ENCODE results near the gene RHD. TPM values are rescaled to one million over a fixed set of nuclear protein-coding genes. Genes with fewer than 3 reads are reported as not detected.
A peak's percentile ranks its signal among the peaks of the same experiment; 100 is the strongest.
"Not testable (repeated sequence)": the region's sequence is repeated elsewhere in the genome, so short reads cannot be mapped to it uniquely, and the experiment has no call there.

RHD gene
- total and polyA plus RNA-seq, 2 experiments from 2014 or later = 0.33 TPM; not detected in 1

GRCh38 chr1:25320314-25320938, 48.1 kb downstream of the RHD start:
- H3F3A ChIP-seq (ENCODE audit: insufficient read depth); H4K20me1 ChIP-seq (ENCODE audit: insufficient read depth); H3K9me2 ChIP-seq (ENCODE audit: insufficient read depth); H3K36me3 ChIP-seq (ENCODE audit: low read depth); in situ Hi-C loops (cut with MboI); H2AFZ ChIP-seq; H3K9me3 ChIP-seq (ENCODE audit: low read depth); H3K27me3 ChIP-seq (replicated peaks; ENCODE audit: insufficient read depth): not testable (repeated sequence)
- peak overlapping the region; percentile 47 for H3K4me3 ChIP-seq
- 9 to 23% methylated on average over 8 of the region's 9 CpGs for WGBS, 2 experiments (ENCODE audit: low coverage in 1 of 2, low lambda C conversion rate in 2 of 2, missing lambda C conversion rate in 2 of 2)
- H3K79me2 ChIP-seq (ENCODE audit: insufficient read depth) = peaks cover 29% of the 10 kb centered on the region
- peak; percentile 89 for DNase-seq
- H3K4me1 ChIP-seq (ENCODE audit: insufficient read depth) = peaks cover 12% of the 10 kb centered on the region
- H3K4me2 ChIP-seq (ENCODE audit: unreplicated experiment) = peak overlapping the region; percentile 79
- H3K9ac ChIP-seq = peak overlapping the region; percentile 73
- H3K27ac ChIP-seq = peak overlapping the region; percentile 96

GRCh38 chr1:25322127-25322526, 49.8 kb downstream of the RHD start:
- H3F3A ChIP-seq (ENCODE audit: insufficient read depth); H3K27me3 ChIP-seq (replicated peaks; ENCODE audit: insufficient read depth); H3K9ac ChIP-seq; H3K27ac ChIP-seq; H4K20me1 ChIP-seq (ENCODE audit: insufficient read depth); H3K4me2 ChIP-seq (ENCODE audit: unreplicated experiment); H3K36me3 ChIP-seq (ENCODE audit: low read depth); H3K4me3 ChIP-seq; in situ Hi-C loops (cut with MboI); H2AFZ ChIP-seq; DNase-seq; H3K9me3 ChIP-seq (ENCODE audit: low read depth); H3K9me2 ChIP-seq (ENCODE audit: insufficient read depth): not testable (repeated sequence)
- H3K4me1 ChIP-seq (ENCODE audit: insufficient read depth) = peaks cover 12% of the 10 kb centered on the region
- peaks cover 29% of the 10 kb centered on the region for H3K79me2 ChIP-seq (ENCODE audit: insufficient read depth)
- WGBS, 2 experiments (ENCODE audit: low coverage in 1 of 2, low lambda C conversion rate in 2 of 2, missing lambda C conversion rate in 2 of 2) = 89 to 95% methylated on average over 8 of the region's 9 CpGs

GRCh38 chr1:25324407-25324806, 52.1 kb downstream of the RHD start:
- DNase-seq, H3K9ac ChIP-seq: not testable (repeated sequence)

GRCh38 chr1:25327864-25328790, 55.8 kb downstream of the RHD start:
- DNase-seq; H3K9me3 ChIP-seq (ENCODE audit: low read depth); H3K9ac ChIP-seq; H3K4me3 ChIP-seq; H3K27me3 ChIP-seq (replicated peaks; ENCODE audit: insufficient read depth); H3K4me2 ChIP-seq (ENCODE audit: unreplicated experiment); H3F3A ChIP-seq (ENCODE audit: insufficient read depth); H3K27ac ChIP-seq; H3K9me2 ChIP-seq (ENCODE audit: insufficient read depth); H3K36me3 ChIP-seq (ENCODE audit: low read depth); in situ Hi-C loops (cut with MboI); H4K20me1 ChIP-seq (ENCODE audit: insufficient read depth); H2AFZ ChIP-seq: not testable (repeated sequence)
- WGBS, 2 experiments (ENCODE audit: low coverage in 1 of 2, low lambda C conversion rate in 2 of 2, missing lambda C conversion rate in 2 of 2) = no CpG with 5 or more reads among the region's 17 CpGs
- Histone ChIP-seq H3K79me2 (ENCODE audit: insufficient read depth) (peaks cover 32% of the 10 kb centered on the region), H3K4me1 (ENCODE audit: insufficient read depth) (peaks cover 11% of the 10 kb centered on the region; the same call in 1 of the 2 replicates)

More at GRCh38 chr1:25324407-25324806, 52.1 kb downstream of the RHD start:
- in situ Hi-C loops (cut with MboI); H3K9me3 ChIP-seq (ENCODE audit: low read depth); H3K36me3 ChIP-seq (ENCODE audit: low read depth); H3K4me2 ChIP-seq (ENCODE audit: unreplicated experiment); H4K20me1 ChIP-seq (ENCODE audit: insufficient read depth); H3K27ac ChIP-seq; H3K27me3 ChIP-seq (replicated peaks; ENCODE audit: insufficient read depth); H2AFZ ChIP-seq; H3K9me2 ChIP-seq (ENCODE audit: insufficient read depth); H3K4me3 ChIP-seq; H3F3A ChIP-seq (ENCODE audit: insufficient read depth): not testable (repeated sequence)
- Histone ChIP-seq H3K4me1 (ENCODE audit: insufficient read depth) (peaks cover 12% of the 10 kb centered on the region), H3K79me2 (ENCODE audit: insufficient read depth) (peaks cover 13% of the 10 kb centered on the region)
- 97% methylated on average over 3 of the region's 3 CpGs for WGBS, 2 experiments (ENCODE audit: low coverage in 1 of 2, low lambda C conversion rate in 2 of 2, missing lambda C conversion rate in 2 of 2)

- in situ Hi-C loops (cut with MboI); H3K27me3 ChIP-seq (replicated peaks; ENCODE audit: insufficient read depth); H3F3A ChIP-seq (ENCODE audit: insufficient read depth); DNase-seq; H3K4me2 ChIP-seq (ENCODE audit: unreplicated experiment); H3K9me3 ChIP-seq (ENCODE audit: low read depth); H3K9me2 ChIP-seq (ENCODE audit: insufficient read depth); H4K20me1 ChIP-seq (ENCODE audit: insufficient read depth); H3K36me3 ChIP-seq (ENCODE audit: low read depth); H3K4me3 ChIP-seq; H2AFZ ChIP-seq; H3K9ac ChIP-seq: not testable (repeated sequence)
- Histone ChIP-seq H3K4me1 (ENCODE audit: insufficient read depth) (peaks cover 11% of the 10 kb centered on the region; the same call in 1 of the 2 replicates), H3K79me2 (ENCODE audit: insufficient read depth) (peaks cover 34% of the 10 kb centered on the region), H3K27ac (peak overlapping the region; percentile 92; the same call in 1 of the 2 replicates)
- WGBS, 2 experiments (ENCODE audit: low coverage in 1 of 2, low lambda C conversion rate in 2 of 2, missing lambda C conversion rate in 2 of 2) = 20 to 26% methylated on average over 4 of the region's 4 CpGs
Observed at GRCh38 chr1:25328791-25329185, 56.5 kb downstream of the RHD start.

- H3F3A ChIP-seq (ENCODE audit: insufficient read depth); H3K4me3 ChIP-seq; H4K20me1 ChIP-seq (ENCODE audit: insufficient read depth); H3K36me3 ChIP-seq (ENCODE audit: low read depth); H3K9me3 ChIP-seq (ENCODE audit: low read depth); H3K9me2 ChIP-seq (ENCODE audit: insufficient read depth); H2AFZ ChIP-seq; H3K4me2 ChIP-seq (ENCODE audit: unreplicated experiment); H3K27me3 ChIP-seq (replicated peaks; ENCODE audit: insufficient read depth); DNase-seq; in situ Hi-C loops (cut with MboI): not testable (repeated sequence)
- Histone ChIP-seq H3K79me2 (ENCODE audit: insufficient read depth) (peaks cover 34% of the 10 kb centered on the region), H3K27ac (peak overlapping the region; percentile 92), H3K4me1 (ENCODE audit: insufficient read depth) (peaks cover 11% of the 10 kb centered on the region; the same call in 1 of the 2 replicates), H3K9ac (peak overlapping the region; percentile 44; the same call in 1 of the 2 replicates)
- 65 to 67% methylated on average over 5 of the region's 5 CpGs for whole genome bisulfite sequencing, 2 experiments (ENCODE audit: low coverage in 1 of 2, low lambda C conversion rate in 2 of 2, missing lambda C conversion rate in 2 of 2)
Observed at GRCh38 chr1:25329336-25329735, 57.0 kb downstream of the RHD start.

GRCh38 chr1:25329950-25330349, 57.6 kb downstream of the RHD start:
- H3K36me3 ChIP-seq (ENCODE audit: low read depth); H3K9me2 ChIP-seq (ENCODE audit: insufficient read depth); in situ Hi-C loops (cut with MboI); H3K9me3 ChIP-seq (ENCODE audit: low read depth); H4K20me1 ChIP-seq (ENCODE audit: insufficient read depth); H3K27me3 ChIP-seq (replicated peaks; ENCODE audit: insufficient read depth); H3F3A ChIP-seq (ENCODE audit: insufficient read depth); H2AFZ ChIP-seq: not testable (repeated sequence)
- Histone ChIP-seq H3K79me2 (ENCODE audit: insufficient read depth) (peaks cover 38% of the 10 kb centered on the region), H3K4me3 (peak overlapping the region; percentile 32; the same call in 1 of the 2 replicates), H3K4me2 (ENCODE audit: unreplicated experiment) (peak overlapping the region; percentile 45), H3K4me1 (ENCODE audit: insufficient read depth) (peaks cover 11% of the 10 kb centered on the region; the same call in 1 of the 2 replicates), H3K9ac (peak overlapping the region; percentile 78), H3K27ac (peak overlapping the region; percentile 92)
- peak; percentile 55 for DNase-seq
- WGBS, 2 experiments (ENCODE audit: low coverage in 1 of 2, low lambda C conversion rate in 2 of 2, missing lambda C conversion rate in 2 of 2) = 0 to 8% methylated on average over 1 to 5 of the region's 5 CpGs
